Measurements from ENCODE around the gene PROP1.
"Not testable (repeated sequence)": the region's sequence is repeated elsewhere in the genome, so short reads cannot be mapped to it uniquely, and the experiment has no call there.

DNA sequence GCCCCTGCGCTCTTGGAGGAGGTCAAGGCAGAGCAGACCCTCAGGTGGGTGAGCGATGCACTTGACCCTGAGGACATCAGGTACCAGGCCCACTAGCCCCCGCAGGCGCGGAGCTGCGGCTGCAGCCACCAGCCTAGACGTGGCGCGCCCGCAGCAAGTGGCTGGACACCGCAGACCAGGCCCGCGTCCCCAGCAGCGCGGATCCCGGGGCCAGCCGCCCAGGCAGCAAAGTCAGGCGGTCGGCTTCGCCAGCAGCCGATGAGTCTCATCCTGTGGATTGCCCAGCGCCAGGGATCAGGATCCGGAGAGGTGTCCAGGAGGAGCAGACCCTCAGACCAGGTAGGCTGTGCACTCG is 10.1 kb upstream of the PROP1 start:
- TF ChIP-seq CTCF (IDR thresholded peaks at IDR 0.05; ENCODE audit: low read depth, low read length); EZH2phosphoT487 (IDR thresholded peaks at IDR 0.05; ENCODE audit: low read depth): not testable (repeated sequence)

Data from OCI-LY3 (cell line).